HL-60 (cell line): ENCODE data around the gene ERMP1.

ENCODE experiments used
- CTCF ChIP-seq: IDR thresholded peaks from one replicate; pipeline ENCODE4 v1.5.1; 2011; ENCODE audit warnings: low read length, control low read depth, inconsistent platforms; ENCODE audit not compliant: insufficient read depth
- GABPA ChIP-seq: IDR thresholded peaks from 2 replicates; pipeline ENCODE4 v1.6.1; 2012; ENCODE audit warnings: low read depth
- POLR2AphosphoS5 ChIP-seq: IDR thresholded peaks from 2 replicates; pipeline ENCODE4 v1.6.1; 2012; ENCODE audit warnings: low read depth
- REST ChIP-seq: IDR thresholded peaks from 2 replicates; pipeline ENCODE4 v1.6.1; 2012; ENCODE audit warnings: low read depth; ENCODE audit not compliant: insufficient replicate concordance
- SPI1 ChIP-seq: IDR thresholded peaks from 2 replicates; pipeline ENCODE4 v1.6.1; 2012; ENCODE audit warnings: low read depth, mild to moderate bottlenecking, borderline replicate concordance

- TF ChIP-seq CTCF (no peak), POLR2AphosphoS5 (no peak), SPI1 (no peak), GABPA (no peak), REST (no peak)
Measured at GRCh38 chr9:5843794-5844471, 11.0 kb upstream of the ERMP1 start.
